Measurements from ENCODE around the gene IL2RA. TPM values are rescaled to one million over a fixed set of nuclear protein-coding genes. Genes with fewer than 3 reads are reported as not detected.
"Not testable (repeated sequence)": the region's sequence is repeated elsewhere in the genome, so short reads cannot be mapped to it uniquely, and the experiment has no call there.

Gene IL2RA
- total RNA-seq, result 4.3 TPM
- long read RNA-seq, partial matches to known transcripts, result 0 of 5 reads
- long read RNA-seq, other reads (novel, unspliced or antisense), result 3 of 5 reads

GRCh38 chr10:6062101-6062771, at the start of gene IL2RA:
IL2RA (minus strand) TSS chr10:6062367; CDS start chr10:6062151, 216 bp downstream.
- TF ChIP-seq, protein P1, sequence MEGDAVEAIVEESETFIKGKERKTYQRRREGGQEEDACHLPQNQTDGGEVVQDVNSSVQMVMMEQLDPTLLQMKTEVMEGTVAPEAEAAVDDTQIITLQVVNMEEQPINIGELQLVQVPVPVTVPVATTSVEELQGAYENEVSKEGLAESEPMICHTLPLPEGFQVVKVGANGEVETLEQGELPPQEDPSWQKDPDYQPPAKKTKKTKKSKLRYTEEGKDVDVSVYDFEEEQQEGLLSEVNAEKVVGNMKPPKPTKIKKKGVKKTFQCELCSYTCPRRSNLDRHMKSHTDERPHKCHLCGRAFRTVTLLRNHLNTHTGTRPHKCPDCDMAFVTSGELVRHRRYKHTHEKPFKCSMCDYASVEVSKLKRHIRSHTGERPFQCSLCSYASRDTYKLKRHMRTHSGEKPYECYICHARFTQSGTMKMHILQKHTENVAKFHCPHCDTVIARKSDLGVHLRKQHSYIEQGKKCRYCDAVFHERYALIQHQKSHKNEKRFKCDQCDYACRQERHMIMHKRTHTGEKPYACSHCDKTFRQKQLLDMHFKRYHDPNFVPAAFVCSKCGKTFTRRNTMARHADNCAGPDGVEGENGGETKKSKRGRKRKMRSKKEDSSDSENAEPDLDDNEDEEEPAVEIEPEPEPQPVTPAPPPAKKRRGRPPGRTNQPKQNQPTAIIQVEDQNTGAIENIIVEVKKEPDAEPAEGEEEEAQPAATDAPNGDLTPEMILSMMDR (IDR thresholded peaks at IDR 0.05), result no peak
- Histone ChIP-seq H3K9me3 (no peaks in the 10 kb centered on the region), H3K4me3 (peak within 1 kb of the TSS; percentile 38), H3K4me1 (peaks cover 19% of the 10 kb centered on the region), H3K27me3 (no peaks in the 10 kb centered on the region), H3K36me3 (no peaks in the 10 kb centered on the region), H3K27ac (no peak within 1 kb of the TSS)
- ATAC-seq (peak; percentile 35), DNase-seq (no peak)
- intact Hi-C loops (cut with DNase I), result loop anchor here (10.0 kb wide), 1 partner anchor 47 kb away; no protein-coding TSS in a partner anchor

- Histone ChIP-seq H3K9me3 (no peaks in the 10 kb centered on the region), H3K27ac (no peak overlapping the region), H3K27me3 (no peaks in the 10 kb centered on the region), H3K4me3 (no peak overlapping the region), H3K4me1 (peaks cover 6% of the 10 kb centered on the region), H3K36me3 (peaks cover 99% of the 10 kb centered on the region)
- TF ChIP-seq, protein P1 (IDR thresholded peaks at IDR 0.05), result no peak
- ATAC-seq, result no peak
- intact Hi-C loops (cut with DNase I), result loop anchor here (5.0 kb wide), 1 partner anchor 297 kb away; no protein-coding TSS in a partner anchor
- DNase-seq, result no peak
Observed at GRCh38 chr10:6110136-6110535, 48.0 kb upstream of the IL2RA start.

DNA sequence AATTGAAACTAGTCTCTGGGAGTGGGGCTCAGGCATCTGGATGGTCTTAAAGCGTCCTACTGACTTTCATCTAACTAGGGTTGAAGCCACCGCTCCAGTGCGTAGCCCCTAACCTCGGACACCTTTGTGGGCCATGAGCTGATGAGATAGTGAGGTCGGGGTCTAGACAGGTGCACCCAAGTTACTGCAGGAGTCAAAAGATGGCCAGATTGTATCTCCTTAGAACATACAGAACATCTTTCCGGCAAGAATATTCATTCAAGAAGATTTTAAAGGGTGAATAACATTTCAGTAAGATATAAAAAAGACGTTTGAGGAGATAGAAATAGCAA, 47.2 kb upstream of the IL2RA start:
- peaks cover 96% of the 10 kb centered on the region for H3K36me3 ChIP-seq
- H3K27me3 ChIP-seq, result no peaks in the 10 kb centered on the region
- TF ChIP-seq, protein P1 (IDR thresholded peaks at IDR 0.05), result no peak
- intact Hi-C loops (cut with DNase I), result no loop called here
- no peak overlapping the region for H3K27ac ChIP-seq
- DNase-seq (no peak), ATAC-seq (no peak)
- no peak overlapping the region for H3K4me3 ChIP-seq
- no peaks in the 10 kb centered on the region for H3K4me1 ChIP-seq
- H3K9me3 ChIP-seq, result no peaks in the 10 kb centered on the region

GRCh38 chr10:6108631-6109443, 46.7 kb upstream of the IL2RA start:
- TF ChIP-seq, protein P1 (IDR thresholded peaks at IDR 0.05), result peak; percentile 75
- Histone ChIP-seq H3K4me1 (no peaks in the 10 kb centered on the region), H3K27me3 (no peaks in the 10 kb centered on the region), H3K27ac (no peak overlapping the region), H3K4me3 (no peak overlapping the region), H3K36me3 (peaks cover 91% of the 10 kb centered on the region), H3K9me3 (no peaks in the 10 kb centered on the region)
- DNase-seq, result no peak
- intact Hi-C loops (cut with DNase I), result no loop called here
- peak; percentile 78 for ATAC-seq

DNA sequence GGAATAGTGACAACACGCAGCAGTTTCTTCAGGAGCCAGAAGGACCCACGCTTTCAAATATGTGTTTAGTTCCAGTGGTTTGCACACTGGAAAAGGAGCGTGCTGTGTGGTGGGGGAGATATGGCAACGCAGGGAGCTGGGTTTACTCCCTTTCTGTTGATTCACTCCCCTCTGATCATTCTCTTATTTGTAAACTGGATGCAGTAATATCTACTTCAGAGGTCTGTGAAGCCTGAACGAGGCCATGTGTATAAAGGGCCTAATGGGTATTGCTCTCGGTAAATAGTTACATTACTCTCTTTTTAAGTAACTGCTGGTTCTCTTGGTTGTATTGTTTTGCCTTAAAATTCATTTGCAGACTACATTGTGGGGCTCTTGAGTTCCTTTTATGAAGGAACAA, 45.9 kb upstream of the IL2RA start:
- DNase-seq (no peak), ATAC-seq (no peak)
- Histone ChIP-seq H3K27ac (no peak overlapping the region), H3K4me1 (no peaks in the 10 kb centered on the region), H3K4me3 (no peak overlapping the region), H3K27me3 (no peaks in the 10 kb centered on the region), H3K9me3 (no peaks in the 10 kb centered on the region), H3K36me3 (peaks cover 83% of the 10 kb centered on the region)
- TF ChIP-seq, protein P1 (IDR thresholded peaks at IDR 0.05), result no peak
- intact Hi-C loops (cut with DNase I), result no loop called here

DNA sequence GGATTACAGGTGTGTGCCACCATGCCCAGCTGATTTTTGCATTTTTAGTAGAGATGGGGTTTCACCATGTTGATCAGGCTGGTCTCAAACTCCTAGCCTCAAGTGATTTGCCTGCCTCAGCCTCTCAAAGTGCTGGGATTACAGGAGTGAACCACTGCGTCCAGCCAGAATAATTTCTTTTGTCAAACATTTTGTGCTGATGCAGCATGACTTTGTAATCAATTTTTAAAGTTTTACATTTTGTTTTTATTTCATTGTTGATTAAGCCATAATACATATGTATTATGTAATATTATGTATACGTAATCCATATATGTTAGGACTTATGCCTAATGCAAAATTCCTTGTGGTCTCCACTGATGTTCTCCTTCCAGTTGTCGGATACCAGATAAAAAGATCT, 45.4 kb upstream of the IL2RA start:
- H3K9me3 ChIP-seq; H3K27ac ChIP-seq; DNase-seq; H3K4me3 ChIP-seq; H3K27me3 ChIP-seq; ATAC-seq; intact Hi-C loops (cut with DNase I); H3K4me1 ChIP-seq: not testable (repeated sequence)
- peaks cover 83% of the 10 kb centered on the region for H3K36me3 ChIP-seq

Data from upper lobe of right lung (tissue), 1 donor.